Naive thymus-derived CD4-positive, alpha-beta T cell (primary cell): ENCODE results near the gene DBF4B. TPM values are rescaled to one million over a fixed set of nuclear protein-coding genes. Genes with fewer than 3 reads are reported as not detected.
A peak's percentile ranks its signal among the peaks of the same experiment; 100 is the strongest.
"Not testable (repeated sequence)": the region's sequence is repeated elsewhere in the genome, so short reads cannot be mapped to it uniquely, and the experiment has no call there.

ENCODE experiments used
- ATAC-seq: fragments of 150-1000 bp; cut with Tn5 transposase; 2 replicates; pipeline ENCODE4 v1.10.0; 2021; ENCODE audit warnings: mild to moderate bottlenecking, moderate library complexity
- CTCF ChIA-PET: fragments of 350-600 bp; sonication (Branson Sonifier 250); formaldehyde crosslinking; loops from one replicate; lab custom pipeline; 2021; ENCODE audit warnings: antibody characterized with exemption; lab: Charles Lee
- POLR2A ChIA-PET: fragments of 350-600 bp; sonication (Branson Sonifier 250); formaldehyde crosslinking; loops from one replicate; lab custom pipeline; 2021; ENCODE audit warnings: antibody characterized with exemption, inconsistent platforms; lab: Charles Lee
- DNase-seq, 9 donors: peaks; one replicate each; pipeline versions ENCODE4 v3.0.0 to v3.0.0-alpha.2; 2020 to 2022; ENCODE audit warnings: mixed read lengths in 1 of 9
- H3K27ac ChIP-seq: one replicate; pipeline ENCODE4 v1.7.0; 2013; ENCODE audit warnings: mild to moderate bottlenecking, low read depth, low read length, moderate library complexity
- H3K27me3 ChIP-seq, 2 donors: one replicate each; pipeline ENCODE4 v1.7.0; 2013; ENCODE audit warnings: low read length in 2 of 2, mild to moderate bottlenecking in 2 of 2, moderate library complexity in 2 of 2; ENCODE audit not compliant: control insufficient read depth in 2 of 2, insufficient read depth in 2 of 2
- H3K36me3 ChIP-seq, 3 experiments: 1 replicate in 2 of 3; 2 replicates in 1 of 3; pipeline ENCODE4 v1.7.0; 2013; ENCODE audit warnings: low read length in 3 of 3, mild to moderate bottlenecking in 3 of 3, moderate library complexity in 1 of 3; ENCODE audit not compliant: insufficient read depth in 3 of 3, control insufficient read depth in 2 of 3
- H3K4me1 ChIP-seq, 2 donors: one replicate each; pipeline ENCODE4 v1.7.0; 2013; ENCODE audit warnings: low read length in 2 of 2, mild to moderate bottlenecking in 2 of 2, moderate library complexity in 1 of 2; ENCODE audit not compliant: control insufficient read depth in 2 of 2, insufficient read depth in 2 of 2
- H3K4me3 ChIP-seq: 2 replicates; pipeline ENCODE4 v1.7.0; 2013; ENCODE audit warnings: mild to moderate bottlenecking, low read length
- H3K9me3 ChIP-seq, 3 experiments: 1 replicate in 2 of 3; 2 replicates in 1 of 3; pipeline ENCODE4 v1.7.0; 2013; ENCODE audit warnings: low read length in 3 of 3; ENCODE audit not compliant: control insufficient read depth in 2 of 3
- H3K27ac Mint-ChIP-seq, 9 donors: one replicate each; pipeline ENCODE4 v1.8.0; 2020 to 2022; ENCODE audit warnings: mixed read lengths in 9 of 9, mild to moderate bottlenecking in 8 of 9, moderate library complexity in 5 of 9, inconsistent platforms in 2 of 9
- H3K27me3 Mint-ChIP-seq, 5 donors: one replicate each; pipeline ENCODE4 v1.8.0; 2021 to 2022; ENCODE audit warnings: mixed read lengths in 5 of 5, mild to moderate bottlenecking in 1 of 5
- H3K36me3 Mint-ChIP-seq, 5 donors: one replicate each; pipeline ENCODE4 v1.8.0; 2020 to 2022; ENCODE audit warnings: mixed read lengths in 5 of 5, mild to moderate bottlenecking in 3 of 5, inconsistent platforms in 1 of 5
- H3K4me1 Mint-ChIP-seq, 7 donors: one replicate each; pipeline ENCODE4 v1.8.0; 2020 to 2022; ENCODE audit warnings: mixed read lengths in 7 of 7, mild to moderate bottlenecking in 3 of 7, inconsistent platforms in 1 of 7
- H3K4me3 Mint-ChIP-seq, 10 donors: one replicate each; pipeline ENCODE4 v1.8.0; 2020 to 2022; ENCODE audit warnings: mild to moderate bottlenecking in 10 of 10, mixed read lengths in 10 of 10, moderate library complexity in 6 of 10, inconsistent platforms in 2 of 10
- H3K9me3 Mint-ChIP-seq, 11 donors: one replicate each; pipeline ENCODE4 v1.8.0; 2020 to 2022; ENCODE audit warnings: mixed read lengths in 11 of 11, mild to moderate bottlenecking in 4 of 11, inconsistent platforms in 1 of 11, moderate library complexity in 1 of 11
- intact Hi-C, 2 donors: fragments of 100-400 bp; cut with micrococcal nuclease; formaldehyde crosslinking; loops; one replicate each; pipeline ENCODE4 v1.15.1; 2023
- polyA plus RNA-seq, 2 donors: library from polyadenylated mRNA; unstranded; fragments of 300-500 nt; fragmentation: Illumina TruSeq; gene quantifications; one replicate each; pipeline ENCODE4 v1.2.3, GENCODE V29; 2021
- total RNA-seq, 6 experiments: library from RNA in 5 of 6; stranded (reverse) in 5 of 6; gene quantifications; 1 replicate in 5 of 6; 2 replicates in 1 of 6; pipeline ENCODE4 v1.2.3 and lab custom pipeline; 2021 to 2026

The DBF4B gene
- total and polyA plus RNA-seq, 7 experiments from 2014 or later = 0.35 to 23.1 (median 3.8) TPM

DNA sequence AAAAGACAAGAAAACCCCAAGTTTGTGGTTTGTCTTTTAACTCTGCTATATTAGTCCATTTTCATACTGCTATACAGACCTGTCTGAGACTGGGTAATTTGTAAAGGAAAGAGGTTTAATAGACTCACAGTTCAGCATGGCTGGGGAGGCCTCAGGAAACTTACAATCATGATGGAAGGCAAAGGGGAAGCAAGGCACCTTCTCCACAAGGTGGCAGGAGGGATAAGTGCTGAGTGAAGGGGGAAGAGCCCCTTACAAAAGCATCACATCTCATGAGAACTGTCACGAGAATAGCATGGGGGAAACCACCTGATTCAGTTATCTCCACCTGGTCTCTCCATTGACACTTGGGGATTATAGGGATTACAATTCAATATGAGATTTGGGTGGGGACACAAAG lies 36.8 kb downstream of the DBF4B start:
- Mint-ChIP-seq H3K9me3 (no peaks in the 10 kb centered on the region), H3K27ac (no peak overlapping the region), H3K36me3 (peaks cover 0 to 9% (median 3%) of the 10 kb centered on the region in 5 donors), H3K4me3 (no peak overlapping the region), H3K27me3 (no peaks in the 10 kb centered on the region), H3K4me1 (no peaks in the 10 kb centered on the region)
- CTCF ChIA-PET = no interaction called here
- DNase-seq (no peak), ATAC-seq (no peak)
- peaks cover 0 to 18% (median 0%) of the 10 kb centered on the region in 3 experiments for H3K36me3 ChIP-seq
- POLR2A ChIA-PET = no interaction called here
- no peak overlapping the region for H3K4me3 ChIP-seq
- intact Hi-C loops = no loop called here
- no peak overlapping the region for H3K27ac ChIP-seq
- no peaks in the 10 kb centered on the region for H3K27me3 ChIP-seq
- H3K4me1 ChIP-seq = no peaks in the 10 kb centered on the region
- no peaks in the 10 kb centered on the region for H3K9me3 ChIP-seq

GRCh38 chr17:44745738-44746137 lies 37.3 kb downstream of the DBF4B start:
- H3K27me3 ChIP-seq, intact Hi-C loops: not testable (repeated sequence)
- peaks cover 0 to 18% (median 0%) of the 10 kb centered on the region in 3 experiments for H3K36me3 ChIP-seq

GRCh38 chr17:44747566-44747965 lies 39.1 kb downstream of the DBF4B start:
- CTCF ChIA-PET = no interaction called here
- H3K27ac Mint-ChIP-seq = no peak overlapping the region
- H3K36me3 Mint-ChIP-seq = peaks cover 0 to 16% (median 5%) of the 10 kb centered on the region in 5 donors
- H3K9me3 Mint-ChIP-seq = no peaks in the 10 kb centered on the region
- H3K27ac ChIP-seq = no peak overlapping the region
- POLR2A ChIA-PET = no interaction called here
- H3K4me3 Mint-ChIP-seq = no peak overlapping the region
- peaks cover 0 to 18% (median 0%) of the 10 kb centered on the region in 3 experiments for H3K36me3 ChIP-seq
- H3K4me1 ChIP-seq = no peaks in the 10 kb centered on the region
- intact Hi-C loops = no loop called here
- ATAC-seq (no peak), DNase-seq (no peak)
- no peaks in the 10 kb centered on the region for H3K27me3 Mint-ChIP-seq
- no peaks in the 10 kb centered on the region for H3K27me3 ChIP-seq
- no peaks in the 10 kb centered on the region for H3K9me3 ChIP-seq
- H3K4me3 ChIP-seq = no peak overlapping the region
- no peaks in the 10 kb centered on the region for H3K4me1 Mint-ChIP-seq

More at GRCh38 chr17:44745738-44746137, 37.3 kb downstream of the DBF4B start:
- H3K9me3 ChIP-seq, H3K4me1 Mint-ChIP-seq, H3K36me3 Mint-ChIP-seq, CTCF ChIA-PET, POLR2A ChIA-PET, H3K4me3 Mint-ChIP-seq, H3K4me3 ChIP-seq, ATAC-seq, H3K27me3 Mint-ChIP-seq, H3K9me3 Mint-ChIP-seq, H3K4me1 ChIP-seq, H3K27ac ChIP-seq, H3K27ac Mint-ChIP-seq, DNase-seq: not testable (repeated sequence)

DNA sequence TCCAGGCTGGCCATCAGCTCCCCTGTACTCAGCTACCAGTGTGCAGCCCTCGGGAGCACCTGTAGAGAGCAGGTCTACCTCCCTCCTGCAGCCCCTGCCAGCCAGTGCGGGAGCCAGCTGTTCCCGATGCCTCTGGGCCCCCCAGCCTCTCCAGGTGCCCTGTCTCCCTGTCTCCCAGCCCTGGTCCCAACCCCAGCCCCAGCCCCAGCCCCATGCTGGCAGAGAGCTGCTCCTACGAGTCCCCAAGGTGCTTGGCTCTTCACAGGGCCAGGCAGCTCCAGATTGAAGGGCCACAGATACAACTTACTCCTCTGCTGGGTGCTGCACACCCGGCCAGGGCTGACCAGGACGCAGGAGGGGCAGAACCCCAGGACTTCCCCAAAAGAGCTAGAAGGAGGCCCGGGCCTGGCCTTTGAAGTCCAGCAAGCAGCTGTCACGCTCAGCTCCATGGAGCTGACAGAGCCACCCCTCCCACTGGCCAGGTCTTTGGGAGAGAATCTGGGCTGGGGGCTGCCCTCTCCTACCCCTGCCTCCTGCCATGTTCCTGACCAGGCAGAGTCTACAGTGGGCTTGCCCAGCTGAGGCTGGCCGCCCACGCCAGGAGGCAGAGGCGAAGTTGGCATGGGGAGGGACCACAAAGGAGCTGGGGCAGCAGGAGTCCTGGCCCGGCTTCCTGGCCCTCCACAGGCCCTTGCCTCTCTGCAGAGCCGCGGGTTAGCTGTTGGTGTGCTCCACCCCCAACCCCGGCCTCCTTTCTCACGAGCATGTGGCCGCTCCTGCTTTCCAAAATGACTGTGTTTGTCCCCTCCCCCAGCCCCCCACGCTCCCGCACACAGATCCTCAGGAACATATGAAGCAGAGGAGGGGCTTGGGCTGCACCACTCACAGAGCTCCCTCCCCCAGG lies 40.9 kb downstream of the DBF4B start:
- CTCF ChIA-PET = interaction anchor here (0.5 to 0.9 kb wide), 3 partner anchors 30 to 273 kb away, joined by 3 read pairs; no protein-coding TSS in a partner anchor
- no peaks in the 10 kb centered on the region for H3K4me1 Mint-ChIP-seq

DNA sequence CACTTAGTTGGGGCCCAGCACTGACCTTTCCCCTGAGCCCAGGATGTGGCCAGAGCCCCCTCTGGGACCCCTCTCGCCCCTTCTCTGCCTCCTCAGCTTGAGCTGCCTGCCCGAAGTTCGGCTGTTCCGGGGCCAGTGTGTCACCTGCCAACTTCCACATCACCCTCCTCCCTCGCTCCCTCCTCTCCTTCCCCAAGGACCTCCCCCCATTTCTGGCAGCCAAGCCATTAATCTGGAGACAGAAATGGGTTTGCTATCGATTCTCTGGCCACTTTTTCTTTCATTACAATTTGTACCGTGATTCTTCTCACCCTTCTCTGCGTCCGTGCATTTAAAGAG lies 41.5 kb downstream of the DBF4B start:
- Histone ChIP-seq H3K27ac (no peak overlapping the region), H3K27me3 (no peaks in the 10 kb centered on the region), H3K9me3 (no peaks in the 10 kb centered on the region), H3K4me3 (no peak overlapping the region), H3K4me1 (no peaks in the 10 kb centered on the region), H3K36me3 (peaks cover 0 to 18% (median 0%) of the 10 kb centered on the region in 3 experiments)
- intact Hi-C loops = no loop called here
- H3K4me3 Mint-ChIP-seq = no peak overlapping the region
- ChIA-PET POLR2A (no interaction called here), CTCF (interaction anchor here (0.9 kb wide), 1 partner anchor 29 kb away, joined by 3 read pairs; no protein-coding TSS in a partner anchor)
- no peaks in the 10 kb centered on the region for H3K9me3 Mint-ChIP-seq
- no peak overlapping the region for H3K27ac Mint-ChIP-seq
- H3K4me1 Mint-ChIP-seq = no peaks in the 10 kb centered on the region
- no peak for ATAC-seq
- no peak for DNase-seq
- H3K27me3 Mint-ChIP-seq = peaks cover 0 to 5% (median 0%) of the 10 kb centered on the region in 5 donors
- peaks cover 0 to 11% (median 5%) of the 10 kb centered on the region in 5 donors for H3K36me3 Mint-ChIP-seq

More for the DNA sequence above, 40.9 kb downstream of the DBF4B start:
- H3K4me1 ChIP-seq = no peaks in the 10 kb centered on the region
- no peaks in the 10 kb centered on the region for H3K27me3 ChIP-seq
- peaks cover 0 to 4% (median 0%) of the 10 kb centered on the region in 5 donors for H3K27me3 Mint-ChIP-seq
- H3K27ac ChIP-seq = no peak overlapping the region
- H3K9me3 Mint-ChIP-seq = no peaks in the 10 kb centered on the region
- H3K9me3 ChIP-seq = no peaks in the 10 kb centered on the region
- no peak overlapping the region for H3K27ac Mint-ChIP-seq
- no peak for ATAC-seq
- H3K36me3 ChIP-seq = peaks cover 0 to 18% (median 0%) of the 10 kb centered on the region in 3 experiments
- no peak overlapping the region for H3K4me3 ChIP-seq
- H3K4me3 Mint-ChIP-seq = no peak overlapping the region
- intact Hi-C loops = no loop called here
- H3K36me3 Mint-ChIP-seq = peaks cover 0 to 11% (median 5%) of the 10 kb centered on the region in 5 donors
- DNase-seq = no peak
- POLR2A ChIA-PET = no interaction called here

DNA sequence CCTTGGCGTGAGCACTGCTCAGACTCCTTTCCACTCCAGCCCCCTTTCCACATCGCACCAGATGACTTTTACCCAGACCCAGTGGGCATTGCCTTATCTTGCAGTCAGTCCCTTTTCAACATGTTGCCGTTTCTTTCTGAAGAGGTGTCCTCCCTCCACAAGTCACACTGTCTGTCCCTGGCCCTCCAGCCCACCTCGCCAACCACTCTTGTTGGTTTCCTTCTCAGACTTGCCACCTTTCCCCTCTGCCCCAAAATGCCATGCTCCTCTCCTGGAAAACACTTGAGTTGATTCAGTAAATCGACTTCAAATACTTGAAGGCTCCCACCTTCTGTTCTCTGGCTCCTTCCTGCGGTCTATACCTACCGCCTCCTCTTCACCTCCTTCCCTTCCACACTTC lies 42.9 kb downstream of the DBF4B start:
- Histone ChIP-seq H3K9me3 (no peaks in the 10 kb centered on the region), H3K27me3 (no peaks in the 10 kb centered on the region), H3K4me3 (no peak overlapping the region), H3K4me1 (no peaks in the 10 kb centered on the region), H3K36me3 (peaks cover 0 to 18% (median 0%) of the 10 kb centered on the region in 3 experiments), H3K27ac (no peak overlapping the region)
- POLR2A ChIA-PET = no interaction called here
- H3K27ac Mint-ChIP-seq = peak overlapping the region in 1 of 9 donors; percentile 56
- no peaks in the 10 kb centered on the region for H3K9me3 Mint-ChIP-seq
- peaks cover 0 to 11% (median 5%) of the 10 kb centered on the region in 5 donors for H3K36me3 Mint-ChIP-seq
- intact Hi-C loops = no loop called here
- H3K4me3 Mint-ChIP-seq = no peak overlapping the region
- ATAC-seq (no peak), DNase-seq (no peak)
- no peaks in the 10 kb centered on the region for H3K4me1 Mint-ChIP-seq
- CTCF ChIA-PET = no interaction called here
- peaks cover 0 to 5% (median 0%) of the 10 kb centered on the region in 5 donors for H3K27me3 Mint-ChIP-seq
